Panc1 (cell line): ENCODE results near the gene WDR6. TPM values are rescaled to one million over a fixed set of nuclear protein-coding genes. Genes with fewer than 3 reads are reported as not detected.

Experiments used
- ATAC-seq: fragments of 200-7000 bp; cut with Tn5 transposase; 2 replicates; pipeline ENCODE4 v1.9.1; 2020; ENCODE audit warnings: mild to moderate bottlenecking, moderate library complexity
- BruUV-seq: library from RNA; stranded (reverse); fragments of 400-500 nt; replicated peaks from 2 replicates; lab custom pipeline; 2021; lab: Mats Ljungman, UMichigan
- CTCF ChIA-PET: fragments of 300-600 bp; sonication (Branson Sonifier 250); formaldehyde crosslinking; loops from one replicate; lab custom pipeline; 2022; ENCODE audit warnings: antibody characterized with exemption; lab: Charles Lee
- POLR2A ChIA-PET: fragments of 300-600 bp; sonication (Branson Sonifier 250); formaldehyde crosslinking; loops from one replicate; lab custom pipeline; 2022; ENCODE audit warnings: antibody characterized with exemption; lab: Charles Lee
- DNase-seq: peaks from one replicate; pipeline ENCODE4 v3.0.0-alpha.2; 2010; ENCODE audit warnings: low read depth, low spot score
- H3K27ac ChIP-seq: 2 replicates; pipeline ENCODE4 v1.5.1; 2011; ENCODE audit warnings: mild to moderate bottlenecking, low read length, inconsistent platforms
- H3K27me3 ChIP-seq: fragments of 200-500 bp; sonication (Bioruptor generic); 2 replicates; pipeline ENCODE4 v1.6.0; 2014; ENCODE audit warnings: low read length, inconsistent platforms; ENCODE audit not compliant: control insufficient read depth, insufficient read depth
- H3K36me3 ChIP-seq: fragments of 200-500 bp; sonication (Bioruptor generic); 2 replicates; pipeline ENCODE4 v1.5.1; 2014; ENCODE audit warnings: inconsistent platforms, mild to moderate bottlenecking, low read length, moderate library complexity; ENCODE audit not compliant: control insufficient read depth, insufficient read depth
- H3K4me1 ChIP-seq: 2 replicates; pipeline ENCODE4 v1.5.1; 2011; ENCODE audit warnings: inconsistent platforms, mild to moderate bottlenecking, low read length, moderate library complexity; ENCODE audit not compliant: control insufficient read depth, insufficient read depth
- H3K4me3 ChIP-seq, 2 experiments: 2 replicates each; pipeline ENCODE4 v1.5.1; 2011 to 2012; ENCODE audit warnings: low read depth in 2 of 2, low read length in 2 of 2, mild to moderate bottlenecking in 2 of 2, inconsistent platforms in 1 of 2, moderate library complexity in 1 of 2
- H3K9me3 ChIP-seq: fragments of 200-500 bp; sonication (Bioruptor generic); 2 replicates; pipeline ENCODE4 v1.5.1; 2014; ENCODE audit warnings: low read depth, mild to moderate bottlenecking, inconsistent platforms, low read length, moderate library complexity; ENCODE audit not compliant: control insufficient read depth, insufficient read depth
- CTCF ChIP-seq: fragments of 450-650 bp; IDR thresholded peaks from 2 replicates; pipeline ENCODE4 v1.5.1; 2017; ENCODE audit warnings: mild to moderate bottlenecking
- POLR2AphosphoS5 ChIP-seq: IDR thresholded peaks from 2 replicates; pipeline ENCODE4 v1.6.1; 2012; ENCODE audit warnings: mild to moderate bottlenecking, low read depth, low read length, moderate library complexity
- SIN3A ChIP-seq: IDR thresholded peaks from 2 replicates; pipeline ENCODE4 v1.6.1; 2012; ENCODE audit warnings: low read depth, mild to moderate bottlenecking, low read length, moderate library complexity, borderline replicate concordance; ENCODE audit not compliant: insufficient read depth
- TCF7L2 ChIP-seq: IDR thresholded peaks from 2 replicates; pipeline ENCODE4 v1.6.1; 2011; ENCODE audit warnings: mild to moderate bottlenecking, low read depth, low read length, inconsistent platforms
- in situ Hi-C: cut with HindIII; loops from 2 replicates; pipeline ENCODE4 v1.10.0; 2016; ENCODE audit warnings: low sequenced_read_pairs, low pct_unique_long_range_greater_than_20kb
- intact Hi-C: fragments of 100-400 bp; cut with micrococcal nuclease; formaldehyde crosslinking; loops from one replicate; pipeline ENCODE4 v1.10.0; 2022; ENCODE audit not compliant: unreplicated experiment
- total RNA-seq: library from RNA; stranded (reverse); gene quantifications from one replicate; pipeline ENCODE4 v1.2.1, GENCODE V29; 2021; ENCODE audit not compliant: unreplicated experiment
- TF ChIP-seq, protein P1 (sequence below), 2 experiments: IDR thresholded peaks; 2 replicates each; pipeline ENCODE4 v1.6.1; 2011 to 2012; ENCODE audit warnings: low read depth in 2 of 2, control low read depth in 1 of 2, low read length in 1 of 2, mild to moderate bottlenecking in 1 of 2, moderate library complexity in 1 of 2; ENCODE audit not compliant: insufficient read depth in 1 of 2

Gene WDR6
- total RNA-seq, 1 experiment from 2014 or later: 142 TPM

DNA sequence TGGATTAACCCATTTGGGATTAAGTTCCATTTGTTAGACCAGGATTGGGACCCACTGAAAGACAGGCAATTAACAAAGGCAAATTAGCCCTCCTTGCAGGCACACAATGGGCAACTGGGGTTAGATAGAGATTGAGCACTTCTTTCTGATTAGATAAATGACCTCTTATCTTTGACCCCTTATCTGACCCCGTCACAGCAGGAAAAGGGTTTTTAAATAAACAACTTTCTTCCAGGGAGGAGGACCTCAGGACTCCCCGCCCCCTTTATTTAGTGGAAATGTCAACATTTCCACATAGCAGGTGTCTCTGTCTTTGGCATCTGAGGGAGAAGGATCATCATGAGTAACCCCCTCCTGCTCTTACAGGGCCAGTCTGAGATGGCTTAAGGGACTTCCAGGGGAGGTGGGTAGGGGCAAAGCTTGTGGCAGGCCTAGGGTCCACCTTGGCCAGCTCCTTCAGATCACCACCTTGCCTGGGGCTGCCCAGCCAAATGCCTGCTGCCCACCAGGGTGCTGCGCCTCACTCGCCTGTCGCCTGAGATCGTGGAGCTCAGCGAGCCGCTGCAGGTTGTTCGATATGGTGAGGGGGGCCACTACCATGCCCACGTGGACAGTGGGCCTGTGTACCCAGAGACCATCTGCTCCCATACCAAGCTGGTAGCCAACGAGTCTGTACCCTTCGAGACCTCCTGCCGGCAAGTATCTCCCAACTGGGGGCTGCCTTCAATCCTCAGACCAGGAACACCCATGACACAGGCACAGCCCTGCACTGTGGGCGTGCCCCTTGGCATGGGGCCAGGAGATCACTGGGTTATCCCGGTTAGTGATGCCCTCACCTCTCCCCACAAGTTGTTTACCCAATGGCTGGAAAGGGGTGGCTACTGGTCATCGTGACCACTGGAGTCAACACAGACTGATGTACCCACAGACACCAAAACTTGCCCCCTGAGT, 2.6 kb upstream of the WDR6 start:
- POLR2A ChIA-PET: no interaction called here
- BruUV-seq: no TSS peak
- Histone ChIP-seq H3K27ac (no peak overlapping the region), H3K36me3 (no peaks in the 10 kb centered on the region), H3K4me1 (peaks cover 16% of the 10 kb centered on the region), H3K9me3 (no peaks in the 10 kb centered on the region), H3K27me3 (no peaks in the 10 kb centered on the region), H3K4me3 (no peak overlapping the region)
- no peak for ATAC-seq
- in situ Hi-C loops (no loop called here), intact Hi-C loops (no loop called here)
- CTCF ChIA-PET: no interaction called here
- DNase-seq: no peak
- TF ChIP-seq POLR2AphosphoS5 (no peak), CTCF (no peak), TCF7L2 (no peak), SIN3A (no peak)
- TF ChIP-seq, protein P1, sequence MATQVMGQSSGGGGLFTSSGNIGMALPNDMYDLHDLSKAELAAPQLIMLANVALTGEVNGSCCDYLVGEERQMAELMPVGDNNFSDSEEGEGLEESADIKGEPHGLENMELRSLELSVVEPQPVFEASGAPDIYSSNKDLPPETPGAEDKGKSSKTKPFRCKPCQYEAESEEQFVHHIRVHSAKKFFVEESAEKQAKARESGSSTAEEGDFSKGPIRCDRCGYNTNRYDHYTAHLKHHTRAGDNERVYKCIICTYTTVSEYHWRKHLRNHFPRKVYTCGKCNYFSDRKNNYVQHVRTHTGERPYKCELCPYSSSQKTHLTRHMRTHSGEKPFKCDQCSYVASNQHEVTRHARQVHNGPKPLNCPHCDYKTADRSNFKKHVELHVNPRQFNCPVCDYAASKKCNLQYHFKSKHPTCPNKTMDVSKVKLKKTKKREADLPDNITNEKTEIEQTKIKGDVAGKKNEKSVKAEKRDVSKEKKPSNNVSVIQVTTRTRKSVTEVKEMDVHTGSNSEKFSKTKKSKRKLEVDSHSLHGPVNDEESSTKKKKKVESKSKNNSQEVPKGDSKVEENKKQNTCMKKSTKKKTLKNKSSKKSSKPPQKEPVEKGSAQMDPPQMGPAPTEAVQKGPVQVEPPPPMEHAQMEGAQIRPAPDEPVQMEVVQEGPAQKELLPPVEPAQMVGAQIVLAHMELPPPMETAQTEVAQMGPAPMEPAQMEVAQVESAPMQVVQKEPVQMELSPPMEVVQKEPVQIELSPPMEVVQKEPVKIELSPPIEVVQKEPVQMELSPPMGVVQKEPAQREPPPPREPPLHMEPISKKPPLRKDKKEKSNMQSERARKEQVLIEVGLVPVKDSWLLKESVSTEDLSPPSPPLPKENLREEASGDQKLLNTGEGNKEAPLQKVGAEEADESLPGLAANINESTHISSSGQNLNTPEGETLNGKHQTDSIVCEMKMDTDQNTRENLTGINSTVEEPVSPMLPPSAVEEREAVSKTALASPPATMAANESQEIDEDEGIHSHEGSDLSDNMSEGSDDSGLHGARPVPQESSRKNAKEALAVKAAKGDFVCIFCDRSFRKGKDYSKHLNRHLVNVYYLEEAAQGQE (IDR thresholded peaks at IDR 0.05; ENCODE audit: insufficient read depth in 1 of 2, low read depth in 2 of 2, low read length in 1 of 2): no peak

- ATAC-seq: no peak
- TF ChIP-seq TCF7L2: no peak
- TF ChIP-seq POLR2AphosphoS5: no peak
- TF ChIP-seq SIN3A: no peak
- TF ChIP-seq, protein P1 (IDR thresholded peaks at IDR 0.05; ENCODE audit: insufficient read depth in 1 of 2, low read depth in 2 of 2, low read length in 1 of 2): no peak
- TF ChIP-seq CTCF: no peak
- no peak overlapping the region for H3K4me3 ChIP-seq
- H3K36me3 ChIP-seq: no peaks in the 10 kb centered on the region
- H3K27me3 ChIP-seq: no peaks in the 10 kb centered on the region
- no peaks in the 10 kb centered on the region for H3K9me3 ChIP-seq
- BruUV-seq: no TSS peak
- H3K4me1 ChIP-seq: peaks cover 13% of the 10 kb centered on the region
- H3K27ac ChIP-seq: no peak overlapping the region; the same call in 1 of the 2 replicates
- intact Hi-C loops: no loop called here
- POLR2A ChIA-PET: no interaction called here
- in situ Hi-C loops: no loop called here
- DNase-seq: no peak
- CTCF ChIA-PET: no interaction called here
These were observed 1.9 kb upstream of the WDR6 start for GRCh38 chr3:49005303-49005680.
